ENCODE measurements around the gene DHX58. TPM values are rescaled to one million over a fixed set of nuclear protein-coding genes. Genes with fewer than 3 reads are reported as not detected.

Gene DHX58
- total RNA-seq, 1 experiment from 2014 or later = 0.79 TPM

DNA sequence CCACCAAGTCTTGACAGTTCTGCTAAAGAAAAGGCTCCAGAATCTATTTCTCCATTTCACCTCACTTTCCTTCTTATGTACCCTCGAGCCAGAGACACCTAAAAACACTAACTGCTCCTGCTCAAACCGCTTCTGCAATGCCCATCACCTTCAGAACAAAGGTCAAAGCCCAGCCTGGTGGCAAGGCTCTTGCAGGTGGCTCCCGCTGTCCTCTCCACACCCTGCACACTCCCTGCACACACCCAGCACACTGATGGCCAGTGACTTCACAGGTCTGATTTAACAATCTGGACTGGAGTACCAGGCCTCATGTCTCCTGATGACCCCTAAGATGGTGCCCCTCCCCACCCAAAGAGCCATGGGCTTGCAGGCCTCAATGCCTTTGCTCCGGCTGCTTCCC lies 52.3 kb downstream of the DHX58 start:
- ChIA-PET CTCF (no interaction called here), POLR2A (no interaction called here)

DNA sequence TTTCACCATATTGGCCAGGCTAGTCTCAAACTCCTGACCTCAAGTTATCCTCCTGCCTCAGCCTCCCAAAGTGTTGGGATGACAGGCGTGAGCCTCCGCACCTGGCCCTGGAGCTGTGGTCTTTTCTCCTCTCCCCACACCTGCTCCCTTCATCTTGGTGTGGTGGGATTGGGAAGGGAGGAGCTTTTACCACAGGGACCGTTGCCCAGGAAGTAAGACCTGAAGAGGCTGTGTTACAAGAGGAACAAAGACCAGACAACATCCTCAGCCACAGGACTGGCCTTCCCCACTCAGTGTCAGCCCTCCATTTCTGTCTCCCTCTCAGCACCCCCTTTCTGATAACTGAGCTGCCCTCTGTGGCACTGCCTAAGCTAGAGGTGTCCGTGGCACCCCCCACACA lies 52.7 kb downstream of the DHX58 start:
- CTCF ChIA-PET = no interaction called here
- Mint-ChIP-seq H3K36me3 (ENCODE audit: insufficient read depth, unreplicated experiment) (no peaks in the 10 kb centered on the region), H3K9me3 (ENCODE audit: unreplicated experiment) (no peaks in the 10 kb centered on the region), H3K27ac (ENCODE audit: unreplicated experiment) (no peak overlapping the region), H3K4me3 (ENCODE audit: unreplicated experiment) (no peak overlapping the region), H3K4me1 (ENCODE audit: low read depth, unreplicated experiment) (peaks cover 7% of the 10 kb centered on the region), H3K27me3 (ENCODE audit: insufficient read depth, unreplicated experiment) (no peaks in the 10 kb centered on the region)
- H3K4me1 ChIP-seq = no peaks in the 10 kb centered on the region
- BruUV-seq (replicated peaks) = no TSS peak
- DNase-seq = no peak
- no peak overlapping the region for H3K4me3 ChIP-seq (ENCODE audit: low read depth, low read length)
- TF ChIP-seq, protein P1, sequence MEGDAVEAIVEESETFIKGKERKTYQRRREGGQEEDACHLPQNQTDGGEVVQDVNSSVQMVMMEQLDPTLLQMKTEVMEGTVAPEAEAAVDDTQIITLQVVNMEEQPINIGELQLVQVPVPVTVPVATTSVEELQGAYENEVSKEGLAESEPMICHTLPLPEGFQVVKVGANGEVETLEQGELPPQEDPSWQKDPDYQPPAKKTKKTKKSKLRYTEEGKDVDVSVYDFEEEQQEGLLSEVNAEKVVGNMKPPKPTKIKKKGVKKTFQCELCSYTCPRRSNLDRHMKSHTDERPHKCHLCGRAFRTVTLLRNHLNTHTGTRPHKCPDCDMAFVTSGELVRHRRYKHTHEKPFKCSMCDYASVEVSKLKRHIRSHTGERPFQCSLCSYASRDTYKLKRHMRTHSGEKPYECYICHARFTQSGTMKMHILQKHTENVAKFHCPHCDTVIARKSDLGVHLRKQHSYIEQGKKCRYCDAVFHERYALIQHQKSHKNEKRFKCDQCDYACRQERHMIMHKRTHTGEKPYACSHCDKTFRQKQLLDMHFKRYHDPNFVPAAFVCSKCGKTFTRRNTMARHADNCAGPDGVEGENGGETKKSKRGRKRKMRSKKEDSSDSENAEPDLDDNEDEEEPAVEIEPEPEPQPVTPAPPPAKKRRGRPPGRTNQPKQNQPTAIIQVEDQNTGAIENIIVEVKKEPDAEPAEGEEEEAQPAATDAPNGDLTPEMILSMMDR (IDR thresholded peaks at IDR 0.05; ENCODE audit: insufficient read depth in 1 of 2, low read depth in 1 of 2, low read length in 1 of 2, severe bottlenecking in 1 of 2, unreplicated experiment in 1 of 2) = no peak
- no peaks in the 10 kb centered on the region for H3K36me3 ChIP-seq (ENCODE audit: control insufficient read depth, insufficient read depth, low read length)
- intact Hi-C loops (cut with micrococcal nuclease; ENCODE audit: unreplicated experiment) = no loop called here
- H3K9me3 ChIP-seq = no peaks in the 10 kb centered on the region
- H3K27me3 ChIP-seq (replicated peaks; ENCODE audit: control insufficient read depth, insufficient read depth, low read length) = no peaks in the 10 kb centered on the region
- POLR2A ChIA-PET = no interaction called here

More for the DNA sequence above, 52.3 kb downstream of the DHX58 start:
- Mint-ChIP-seq H3K36me3 (ENCODE audit: insufficient read depth, unreplicated experiment) (no peaks in the 10 kb centered on the region), H3K4me3 (ENCODE audit: unreplicated experiment) (no peak overlapping the region), H3K27ac (ENCODE audit: unreplicated experiment) (no peak overlapping the region), H3K4me1 (ENCODE audit: low read depth, unreplicated experiment) (peaks cover 3% of the 10 kb centered on the region), H3K9me3 (ENCODE audit: unreplicated experiment) (no peaks in the 10 kb centered on the region), H3K27me3 (ENCODE audit: insufficient read depth, unreplicated experiment) (no peaks in the 10 kb centered on the region)
- no peaks in the 10 kb centered on the region for H3K4me1 ChIP-seq
- H3K4me3 ChIP-seq (ENCODE audit: low read depth, low read length) = no peak overlapping the region
- DNase-seq = no peak
- no peaks in the 10 kb centered on the region for H3K9me3 ChIP-seq
- no TSS peak for BruUV-seq (replicated peaks)
- no peaks in the 10 kb centered on the region for H3K36me3 ChIP-seq (ENCODE audit: control insufficient read depth, insufficient read depth, low read length)
- intact Hi-C loops (cut with micrococcal nuclease; ENCODE audit: unreplicated experiment) = no loop called here
- TF ChIP-seq, protein P1 (IDR thresholded peaks at IDR 0.05; ENCODE audit: insufficient read depth in 1 of 2, low read depth in 1 of 2, low read length in 1 of 2, severe bottlenecking in 1 of 2, unreplicated experiment in 1 of 2) = no peak
- no peaks in the 10 kb centered on the region for H3K27me3 ChIP-seq (replicated peaks; ENCODE audit: control insufficient read depth, insufficient read depth, low read length)

DNA sequence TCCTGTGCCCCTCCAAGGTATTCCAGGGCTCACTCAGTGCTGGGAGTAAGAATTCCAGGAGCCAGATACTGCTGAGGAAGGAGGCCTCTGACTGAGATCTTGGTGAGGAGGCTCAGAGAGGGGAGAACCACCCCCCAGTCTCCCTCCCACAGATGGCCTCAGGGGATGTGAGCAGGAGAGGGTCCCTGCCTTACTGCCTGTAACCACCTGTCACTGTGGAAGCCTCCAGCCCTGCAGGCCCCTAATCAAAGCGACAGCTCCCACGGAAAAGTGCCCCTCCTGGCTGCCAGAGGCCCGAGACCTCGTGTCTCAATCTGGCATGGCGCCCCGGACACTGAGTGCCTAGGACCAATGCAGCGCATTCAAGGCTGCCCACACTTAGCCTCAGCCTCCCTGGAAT lies 54.5 kb downstream of the DHX58 start:
- no TSS peak for BruUV-seq (replicated peaks)
- intact Hi-C loops (cut with micrococcal nuclease; ENCODE audit: unreplicated experiment) = no loop called here
- peaks cover 8% of the 10 kb centered on the region for H3K4me1 Mint-ChIP-seq (ENCODE audit: low read depth, unreplicated experiment)
- H3K27me3 ChIP-seq (replicated peaks; ENCODE audit: control insufficient read depth, insufficient read depth, low read length) = no peaks in the 10 kb centered on the region
- no peaks in the 10 kb centered on the region for H3K27me3 Mint-ChIP-seq (ENCODE audit: insufficient read depth, unreplicated experiment)
- H3K4me1 ChIP-seq = no peaks in the 10 kb centered on the region
- no peaks in the 10 kb centered on the region for H3K9me3 ChIP-seq
- H3K27ac Mint-ChIP-seq (ENCODE audit: unreplicated experiment) = no peak overlapping the region
- H3K9me3 Mint-ChIP-seq (ENCODE audit: unreplicated experiment) = no peaks in the 10 kb centered on the region
- ChIA-PET POLR2A (no interaction called here), CTCF (interaction anchor here (1.0 kb wide), 1 partner anchor 27 kb away, joined by 5 read pairs; no protein-coding TSS in a partner anchor)
- DNase-seq = no peak
- TF ChIP-seq, protein P1 (IDR thresholded peaks at IDR 0.05; ENCODE audit: insufficient read depth in 1 of 2, low read depth in 1 of 2, low read length in 1 of 2, severe bottlenecking in 1 of 2, unreplicated experiment in 1 of 2) = no peak
- H3K4me3 ChIP-seq (ENCODE audit: low read depth, low read length) = no peak overlapping the region
- no peaks in the 10 kb centered on the region for H3K36me3 ChIP-seq (ENCODE audit: control insufficient read depth, insufficient read depth, low read length)
- no peak overlapping the region for H3K4me3 Mint-ChIP-seq (ENCODE audit: unreplicated experiment)
- H3K36me3 Mint-ChIP-seq (ENCODE audit: insufficient read depth, unreplicated experiment) = no peaks in the 10 kb centered on the region

Measured in Caco-2 (cell line).